GM20431 (cell line): ENCODE data around the gene BEX2.

ENCODE experiments used
- in situ Hi-C: fragments of 300-500 bp; cut with MseI, MboI; formaldehyde crosslinking; loops from one replicate; pipeline ENCODE4 v1.15.0; 2020; ENCODE audit warnings: low sequenced_read_pairs; ENCODE audit not compliant: unreplicated experiment

BEX2 gene

DNA sequence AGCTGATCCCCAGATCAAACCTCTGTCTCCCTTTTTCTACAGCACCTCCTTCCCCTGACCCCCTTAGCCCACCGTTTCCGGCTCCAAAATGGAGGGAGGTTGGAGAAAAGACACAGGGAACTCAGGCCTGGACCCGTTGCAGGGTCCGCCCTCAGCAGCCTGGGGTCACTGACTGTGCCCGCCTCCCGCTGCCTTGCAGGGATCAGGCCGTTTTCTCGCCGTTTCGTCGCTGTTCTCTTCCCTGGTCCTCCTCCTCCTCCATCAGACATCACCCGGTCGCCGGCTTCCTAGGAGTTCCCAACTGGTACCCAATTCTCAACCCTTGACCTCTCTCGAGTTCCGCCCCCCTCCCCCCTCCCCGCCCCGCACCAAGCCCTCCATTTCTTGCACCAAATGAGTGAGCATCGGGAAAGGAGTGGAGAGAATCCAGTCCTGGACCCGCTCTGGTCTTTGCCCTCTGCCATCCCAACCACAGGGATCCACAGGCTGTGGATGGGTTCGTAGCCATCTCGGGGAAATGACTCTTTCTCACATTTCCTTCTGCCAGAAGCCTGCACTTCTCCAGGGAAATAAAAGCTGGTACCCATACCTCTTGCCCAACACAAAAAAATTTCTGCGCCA, 34.7 kb downstream of the BEX2 start:
- in situ Hi-C loops: no loop called here

GRCh38 chrX:103274284-103274683, 36.5 kb downstream of the BEX2 start:
- in situ Hi-C loops: no loop called here
